HG03520 (cell line): Measurements from ENCODE around the gene HDLBP.
"Not testable (repeated sequence)": the region's sequence is repeated elsewhere in the genome, so short reads cannot be mapped to it uniquely, and the experiment has no call there.

Source experiments
- ATAC-seq: cut with Tn5 transposase; IDR thresholded peaks from one replicate; pipeline ENCODE4 v1.9.1; 2021; ENCODE audit warnings: mild to moderate bottlenecking, moderate library complexity; ENCODE audit not compliant: unreplicated experiment

HDLBP gene

GRCh38 chr2:241330616-241330981 lies 15.1 kb upstream of the HDLBP start:
- ATAC-seq = no peak

- ATAC-seq = no peak
Observed at GRCh38 chr2:241329669-241330615, 14.5 kb upstream of the HDLBP start.

GRCh38 chr2:241325257-241325656 lies 9.8 kb upstream of the HDLBP start:
- no peak for ATAC-seq

- no peak for ATAC-seq
Observed at GRCh38 chr2:241324775-241325174, 9.3 kb upstream of the HDLBP start.

GRCh38 chr2:241323778-241324177 lies 8.3 kb upstream of the HDLBP start:
- no peak for ATAC-seq

GRCh38 chr2:241321886-241322285 lies 6.4 kb upstream of the HDLBP start:
- ATAC-seq = no peak

GRCh38 chr2:241321033-241321432 lies 5.6 kb upstream of the HDLBP start:
- ATAC-seq = no peak

- no peak for ATAC-seq
Observed at GRCh38 chr2:241320394-241320793, 4.9 kb upstream of the HDLBP start.

GRCh38 chr2:241318830-241319229 lies 3.4 kb upstream of the HDLBP start:
- ATAC-seq = not testable (repeated sequence)

GRCh38 chr2:241317391-241317790 lies 1.9 kb upstream of the HDLBP start:
- no peak for ATAC-seq

- no peak for ATAC-seq
Observed at GRCh38 chr2:241316825-241317224, 1.4 kb upstream of the HDLBP start.

- ATAC-seq = peak; percentile 31
Observed at GRCh38 chr2:241315879-241316631, 583 bp upstream of the HDLBP start, which contains the start of gene SEPTIN2. Gene SEPTIN2 (plus strand): TSS chr2:241315925. CDS start chr2:241324233, 8,308 bp downstream.

- no peak for ATAC-seq
Observed at GRCh38 chr2:241314226-241315092, 1.0 kb downstream of the HDLBP start.

- no peak for ATAC-seq
Observed at GRCh38 chr2:241313543-241314095, 1.9 kb downstream of the HDLBP start.

- no peak for ATAC-seq
Observed at GRCh38 chr2:241312082-241312481, 3.4 kb downstream of the HDLBP start.

- ATAC-seq = no peak
Observed at GRCh38 chr2:241310917-241311566, 4.4 kb downstream of the HDLBP start.

GRCh38 chr2:241309684-241310117 lies 5.8 kb downstream of the HDLBP start:
- peak; percentile 38 for ATAC-seq

- ATAC-seq = no peak
Observed at GRCh38 chr2:241308832-241309500, 6.5 kb downstream of the HDLBP start.

- ATAC-seq = no peak
Observed at GRCh38 chr2:241308267-241308666, 7.2 kb downstream of the HDLBP start.
